H9 (cell line): ENCODE data around the gene CD320. TPM values are rescaled to one million over a fixed set of nuclear protein-coding genes. Genes with fewer than 3 reads are reported as not detected.
"Not testable (repeated sequence)": the region's sequence is repeated elsewhere in the genome, so short reads cannot be mapped to it uniquely, and the experiment has no call there.

Source experiments
- DNase-seq: peaks from one replicate; pipeline ENCODE4 v3.0.0-alpha.2; 2017
- H2AFZ ChIP-seq: one replicate; pipeline ENCODE4 v1.6.1; 2013; ENCODE audit warnings: mild to moderate bottlenecking, low read length, control low read depth, moderate library complexity
- H2AK5ac ChIP-seq: 2 replicates; pipeline ENCODE4 v1.6.1; 2013; ENCODE audit warnings: low read length, control low read depth, mixed read lengths; ENCODE audit not compliant: insufficient read length
- H2BK120ac ChIP-seq: one replicate; pipeline ENCODE4 v1.6.1; 2013; ENCODE audit warnings: low read depth, mild to moderate bottlenecking, low read length, control low read depth, inconsistent platforms; ENCODE audit not compliant: poor library complexity, severe bottlenecking
- H2BK12ac ChIP-seq: 2 replicates; pipeline ENCODE4 v1.6.1; 2013; ENCODE audit warnings: low read length, control low read depth, mixed read lengths, low read depth; ENCODE audit not compliant: insufficient read length
- H2BK15ac ChIP-seq: 2 replicates; pipeline ENCODE4 v1.6.1; 2013; ENCODE audit warnings: low read depth, low read length, control low read depth
- H2BK20ac ChIP-seq: one replicate; pipeline ENCODE4 v1.6.1; 2013; ENCODE audit warnings: low read depth, mild to moderate bottlenecking, low read length, control low read depth, inconsistent platforms; ENCODE audit not compliant: poor library complexity, severe bottlenecking
- H2BK5ac ChIP-seq: 2 replicates; pipeline ENCODE4 v1.6.1; 2013; ENCODE audit warnings: low read length, control low read depth, mixed read lengths; ENCODE audit not compliant: insufficient read length
- H3K14ac ChIP-seq: 2 replicates; pipeline ENCODE4 v1.6.1; 2013; ENCODE audit warnings: low read length, control low read depth; ENCODE audit not compliant: insufficient read depth
- H3K18ac ChIP-seq: 2 replicates; pipeline ENCODE4 v1.6.1; 2013; ENCODE audit warnings: low read depth, mild to moderate bottlenecking, mixed read lengths, low read length, control low read depth; ENCODE audit not compliant: insufficient read length
- H3K23ac ChIP-seq: 2 replicates; pipeline ENCODE4 v1.6.1; 2013; ENCODE audit warnings: low read length, control low read depth, mixed read lengths, low read depth; ENCODE audit not compliant: insufficient read length
- H3K23me2 ChIP-seq: 2 replicates; pipeline ENCODE4 v1.6.1; 2013; ENCODE audit warnings: low read depth, mild to moderate bottlenecking, mixed read lengths, low read length, control low read depth; ENCODE audit not compliant: insufficient read length, poor library complexity, severe bottlenecking
- H3K27ac ChIP-seq: 2 replicates; pipeline ENCODE4 v1.5.1; 2013; ENCODE audit warnings: low read length, control low read depth, mixed read lengths, low read depth; ENCODE audit not compliant: insufficient read length
- H3K27me3 ChIP-seq: 2 replicates; pipeline ENCODE4 v1.6.1; 2013; ENCODE audit warnings: low read length, control low read depth, inconsistent platforms; ENCODE audit not compliant: insufficient read depth
- H3K4ac ChIP-seq: 2 replicates; pipeline ENCODE4 v1.6.1; 2013; ENCODE audit warnings: low read depth, mild to moderate bottlenecking, control low read depth, inconsistent platforms, low read length, moderate library complexity
- H3K4me1 ChIP-seq: 2 replicates; pipeline ENCODE4 v1.6.1; 2013; ENCODE audit warnings: low read length, control low read depth, inconsistent platforms; ENCODE audit not compliant: insufficient read depth
- H3K4me2 ChIP-seq: 2 replicates; pipeline ENCODE4 v1.6.1; 2013; ENCODE audit warnings: low read length, control low read depth, mixed read lengths; ENCODE audit not compliant: insufficient read length, insufficient read depth
- H3K56ac ChIP-seq: 2 replicates; pipeline ENCODE4 v1.6.1; 2013; ENCODE audit warnings: low read depth, mild to moderate bottlenecking, mixed read lengths, low read length, control low read depth; ENCODE audit not compliant: insufficient read length
- H3K79me1 ChIP-seq: 2 replicates; pipeline ENCODE4 v1.6.1; 2013; ENCODE audit warnings: low read depth, mild to moderate bottlenecking, moderate library complexity, low read length, control low read depth, inconsistent platforms; ENCODE audit not compliant: insufficient read depth, poor library complexity, severe bottlenecking
- H3K79me2 ChIP-seq: 2 replicates; pipeline ENCODE4 v1.6.1; 2013; ENCODE audit warnings: low read length, control low read depth, inconsistent platforms; ENCODE audit not compliant: insufficient read depth
- H3K9ac ChIP-seq: 2 replicates; pipeline ENCODE4 v1.6.1; 2013; ENCODE audit warnings: low read length, control low read depth, mixed read lengths; ENCODE audit not compliant: insufficient read length; ENCODE audit errors: extremely low read depth
- H3K9me3 ChIP-seq: one replicate; pipeline ENCODE4 v1.6.1; 2013; ENCODE audit warnings: low read depth, low read length, inconsistent platforms; ENCODE audit not compliant: control insufficient read depth
- H3T11ph ChIP-seq: one replicate; pipeline ENCODE4 v1.6.1; 2013; ENCODE audit warnings: mild to moderate bottlenecking, low read length, control low read depth, inconsistent platforms
- H4K20me1 ChIP-seq: one replicate; pipeline ENCODE4 v1.6.1; 2013; ENCODE audit not compliant: control insufficient read depth, insufficient read length, insufficient read depth
- H4K5ac ChIP-seq: 2 replicates; pipeline ENCODE4 v1.6.1; 2013; ENCODE audit warnings: low read depth, mild to moderate bottlenecking, mixed read lengths, low read length, control low read depth; ENCODE audit not compliant: insufficient read length
- H4K8ac ChIP-seq: replicated peaks from 2 replicates; pipeline ENCODE4 v1.6.1; 2013; ENCODE audit warnings: low read length, control low read depth, mixed read lengths, low read depth; ENCODE audit not compliant: insufficient read length
- H4K91ac ChIP-seq: 2 replicates; pipeline ENCODE4 v1.6.1; 2013; ENCODE audit warnings: low read depth, mild to moderate bottlenecking, moderate library complexity, mixed read lengths, low read length, control low read depth; ENCODE audit not compliant: insufficient read length
- H3K27ac Mint-ChIP-seq, 3 experiments: 2 replicates in 2 of 3; 3 replicates in 1 of 3; pipeline ENCODE4 v1.8.0; 2020 to 2021; ENCODE audit warnings: mixed read lengths in 3 of 3, mild to moderate bottlenecking in 1 of 3, moderate library complexity in 1 of 3
- H3K27me3 Mint-ChIP-seq: 2 replicates; pipeline ENCODE4 v1.8.0; 2021; ENCODE audit warnings: low read depth, mild to moderate bottlenecking, moderate library complexity, mixed read lengths
- H3K36me3 Mint-ChIP-seq, 3 experiments: 2 replicates in 2 of 3; 3 replicates in 1 of 3; pipeline ENCODE4 v1.8.0; 2020 to 2021; ENCODE audit warnings: low read depth in 3 of 3, mixed read lengths in 3 of 3; ENCODE audit not compliant: insufficient read depth in 1 of 3
- H3K4me1 Mint-ChIP-seq, 2 experiments: 2 replicates each; pipeline ENCODE4 v1.8.0; 2020; ENCODE audit warnings: mixed read lengths in 2 of 2
- H3K4me3 Mint-ChIP-seq, 2 experiments: 2 replicates in 1 of 2; 3 replicates in 1 of 2; pipeline ENCODE4 v1.8.0; 2020 to 2021; ENCODE audit warnings: mild to moderate bottlenecking in 2 of 2, mixed read lengths in 2 of 2, moderate library complexity in 1 of 2
- H3K9me3 Mint-ChIP-seq, 2 experiments: 2 replicates in 1 of 2; 3 replicates in 1 of 2; pipeline ENCODE4 v1.8.0; 2020; ENCODE audit warnings: mild to moderate bottlenecking in 2 of 2, mixed read lengths in 2 of 2, moderate library complexity in 1 of 2
- WGBS: extraction: QIAGEN DNeasy Blood & Tissue Kit; methylation state at CpG from one replicate; pipeline ENCODE4 v1.1.7; 2013; ENCODE audit warnings: missing lambda C conversion rate, low lambda C conversion rate, mixed read lengths; ENCODE audit not compliant: insufficient read length; ENCODE audit errors: extremely low coverage; 5-methylcytosine and 5-hydroxymethylcytosine counted together
- total RNA-seq: library from RNA; stranded (reverse); gene quantifications from 2 replicates; pipeline ENCODE4 v1.2.1, GENCODE V29; 2021

The CD320 gene
- total RNA-seq, 1 experiment from 2014 or later, result 72.1 TPM

DNA sequence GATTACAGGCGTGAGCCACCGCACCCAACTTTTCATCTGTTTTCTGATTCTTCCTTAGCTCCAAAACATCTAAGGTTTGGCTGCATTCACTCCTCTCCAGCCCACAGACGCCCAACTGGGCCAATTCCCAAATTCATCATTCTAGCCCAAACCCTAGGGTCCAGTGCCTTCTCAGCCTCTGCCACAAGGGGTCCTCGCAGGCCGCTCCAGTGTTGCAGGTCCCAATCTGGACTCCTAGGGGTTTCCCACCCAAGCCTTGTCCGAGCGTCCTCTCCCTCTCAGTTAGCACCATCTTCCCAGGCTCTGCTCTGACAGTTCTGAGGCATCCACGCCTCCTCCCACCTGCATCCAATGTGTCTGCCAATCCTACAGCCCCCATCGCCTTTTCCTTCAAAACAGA, 31.6 kb downstream of the CD320 start:
- no CpG with 5 or more reads among the region's 9 CpGs for WGBS
- not testable (repeated sequence) for H2BK12ac ChIP-seq, H3K4me3 Mint-ChIP-seq, H2AFZ ChIP-seq, H3K4ac ChIP-seq, H2BK15ac ChIP-seq, H3K27me3 ChIP-seq, H3K9ac ChIP-seq, H3K4me1 Mint-ChIP-seq, H3K9me3 Mint-ChIP-seq, H3K27ac ChIP-seq, H3K18ac ChIP-seq, H2BK120ac ChIP-seq, H3K27ac Mint-ChIP-seq, H3K4me1 ChIP-seq, H3K56ac ChIP-seq, H3K9me3 ChIP-seq, H3K79me1 ChIP-seq, H4K5ac ChIP-seq, H4K91ac ChIP-seq, H4K20me1 ChIP-seq, H3K79me2 ChIP-seq, H2AK5ac ChIP-seq, H3K23ac ChIP-seq, H3T11ph ChIP-seq, H3K23me2 ChIP-seq, H3K4me2 ChIP-seq, H2BK5ac ChIP-seq, H2BK20ac ChIP-seq, H3K14ac ChIP-seq, H3K27me3 Mint-ChIP-seq, DNase-seq, H3K36me3 Mint-ChIP-seq, H4K8ac ChIP-seq
